COLO668 (cell line): ENCODE data around the gene NAA10.

Experiments
- DNase-seq: peaks from one replicate; lab custom pipeline; 2025; ENCODE audit not compliant: unreplicated experiment; lab: John Stamatoyannopoulos, UW

The NAA10 gene

DNA sequence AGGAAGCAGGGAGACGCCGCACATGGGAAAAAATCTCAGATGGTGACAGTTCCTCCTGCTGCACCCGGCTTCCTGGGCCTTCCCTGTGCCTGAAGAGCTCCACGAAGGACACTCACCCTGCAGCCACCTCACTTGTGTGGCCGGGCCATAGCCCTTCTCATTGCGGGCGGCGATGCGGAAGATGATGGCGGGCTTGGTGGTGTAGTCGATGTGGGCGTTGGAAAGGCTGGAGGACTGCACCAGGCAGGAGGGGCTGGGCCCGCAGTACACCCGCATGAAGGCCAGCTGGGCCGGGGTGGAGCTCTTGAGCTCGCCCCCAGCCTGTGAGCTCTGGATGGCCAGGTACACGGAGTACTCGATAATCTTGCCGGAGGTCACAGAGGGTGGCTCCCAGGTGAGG lies 15.3 kb upstream of the NAA10 start:
- no peak for DNase-seq

DNA sequence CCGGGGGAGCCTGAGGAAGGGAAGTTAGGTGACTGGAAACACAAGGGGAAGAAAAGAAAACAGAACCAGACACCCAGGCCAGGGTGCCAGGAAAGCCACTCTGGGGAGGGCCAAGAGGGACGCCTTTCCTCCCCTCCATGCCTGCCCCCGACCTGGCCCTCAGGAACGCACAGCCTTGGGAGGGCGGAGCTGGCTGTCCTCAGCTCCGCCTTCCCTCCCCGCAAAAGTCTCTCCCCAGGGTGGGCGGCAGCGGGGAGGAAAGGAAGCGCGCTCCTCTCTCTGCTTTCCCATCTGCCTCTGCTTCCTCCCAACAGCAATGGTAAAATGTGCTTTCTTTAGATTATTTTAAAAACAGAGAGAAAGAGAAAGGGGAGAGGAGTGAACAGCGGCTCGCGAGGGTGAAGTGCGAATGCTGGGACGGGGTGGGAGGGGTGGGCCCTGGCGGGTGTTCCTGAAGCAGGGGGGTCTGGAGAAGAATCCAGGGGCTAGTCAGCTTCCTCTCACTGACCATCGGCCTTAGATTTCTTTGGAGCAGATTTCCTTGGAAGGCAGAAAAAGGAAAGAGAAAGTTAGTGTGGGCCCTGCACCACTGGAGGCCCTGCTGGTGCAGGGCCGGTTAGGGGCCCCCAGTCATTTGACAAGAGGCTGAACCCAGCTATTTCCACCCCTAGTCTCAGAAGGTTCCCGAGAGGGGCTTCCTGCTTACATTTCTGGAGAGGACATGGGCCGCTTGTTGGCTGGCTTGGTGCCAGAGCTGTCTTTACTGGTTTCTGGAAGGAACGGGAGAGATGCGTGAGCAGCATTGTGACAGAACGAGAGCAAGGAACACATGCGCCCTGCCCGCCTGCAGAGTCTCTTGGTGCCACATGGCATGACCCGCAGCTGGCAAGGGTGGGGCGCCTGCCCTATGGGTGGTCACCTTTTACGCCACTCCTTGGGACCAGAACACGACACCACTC lies 14.3 kb upstream of the NAA10 start:
- no peak for DNase-seq

DNA sequence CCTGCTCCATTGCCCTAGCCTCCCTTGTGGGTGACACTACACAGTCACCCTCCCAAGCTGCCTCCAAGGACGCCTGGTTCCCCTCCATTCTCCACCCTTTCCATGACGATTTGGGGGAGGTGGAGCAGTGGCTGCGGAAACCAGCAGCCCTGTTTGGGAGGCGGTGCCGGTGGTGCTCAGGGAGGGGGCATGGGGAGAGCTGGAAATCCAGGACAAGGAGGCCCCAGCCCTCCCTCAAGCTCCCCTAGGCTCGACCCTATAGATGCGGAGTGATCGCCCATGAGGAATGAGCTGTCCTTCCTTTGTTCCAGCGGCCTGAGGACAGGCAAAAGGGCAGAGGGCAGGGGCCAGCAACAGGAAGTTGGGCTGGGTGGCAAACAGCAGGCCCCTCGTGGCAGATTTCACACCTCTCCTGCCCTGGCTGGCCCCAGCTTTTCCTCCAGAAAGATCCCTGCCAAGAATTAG lies 13.2 kb upstream of the NAA10 start:
- DNase-seq, result no peak

DNA sequence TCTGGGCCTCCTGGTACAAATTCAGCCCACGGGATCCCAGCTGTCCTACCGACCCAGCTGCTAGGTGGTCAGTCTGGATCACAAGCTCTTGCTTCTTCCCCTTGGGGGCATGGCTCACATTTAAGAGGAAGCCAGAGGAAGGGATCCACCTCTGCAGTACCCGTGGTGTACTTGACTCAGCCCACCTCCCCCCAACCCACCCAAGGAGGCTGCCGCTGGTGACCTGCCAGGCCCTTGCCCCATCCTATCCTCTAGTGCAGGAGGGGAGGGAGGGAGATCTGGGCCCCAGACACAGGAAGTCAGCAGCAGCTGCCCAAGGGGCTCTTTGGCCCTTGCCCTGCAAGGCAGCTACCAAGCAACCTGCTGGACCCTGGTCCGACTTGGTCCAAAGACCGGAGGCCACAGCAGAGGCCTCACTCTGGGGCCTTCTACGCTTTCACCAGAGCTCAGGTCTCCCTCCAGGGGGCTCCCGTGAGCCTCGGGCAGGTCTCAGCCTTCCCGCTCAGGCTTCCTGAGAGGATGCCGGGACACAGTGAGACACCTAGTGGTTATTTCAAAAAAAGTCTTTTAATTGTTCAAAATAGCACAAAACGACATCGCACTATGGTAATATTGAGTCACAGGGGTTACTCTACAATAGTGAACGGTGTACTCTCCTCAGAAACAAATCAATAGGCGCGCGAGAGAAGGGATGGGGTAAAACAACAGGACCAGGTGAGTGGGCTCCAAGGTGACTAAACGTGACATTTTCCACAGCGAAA lies 12.4 kb upstream of the NAA10 start:
- peak; percentile 83 for DNase-seq

DNA sequence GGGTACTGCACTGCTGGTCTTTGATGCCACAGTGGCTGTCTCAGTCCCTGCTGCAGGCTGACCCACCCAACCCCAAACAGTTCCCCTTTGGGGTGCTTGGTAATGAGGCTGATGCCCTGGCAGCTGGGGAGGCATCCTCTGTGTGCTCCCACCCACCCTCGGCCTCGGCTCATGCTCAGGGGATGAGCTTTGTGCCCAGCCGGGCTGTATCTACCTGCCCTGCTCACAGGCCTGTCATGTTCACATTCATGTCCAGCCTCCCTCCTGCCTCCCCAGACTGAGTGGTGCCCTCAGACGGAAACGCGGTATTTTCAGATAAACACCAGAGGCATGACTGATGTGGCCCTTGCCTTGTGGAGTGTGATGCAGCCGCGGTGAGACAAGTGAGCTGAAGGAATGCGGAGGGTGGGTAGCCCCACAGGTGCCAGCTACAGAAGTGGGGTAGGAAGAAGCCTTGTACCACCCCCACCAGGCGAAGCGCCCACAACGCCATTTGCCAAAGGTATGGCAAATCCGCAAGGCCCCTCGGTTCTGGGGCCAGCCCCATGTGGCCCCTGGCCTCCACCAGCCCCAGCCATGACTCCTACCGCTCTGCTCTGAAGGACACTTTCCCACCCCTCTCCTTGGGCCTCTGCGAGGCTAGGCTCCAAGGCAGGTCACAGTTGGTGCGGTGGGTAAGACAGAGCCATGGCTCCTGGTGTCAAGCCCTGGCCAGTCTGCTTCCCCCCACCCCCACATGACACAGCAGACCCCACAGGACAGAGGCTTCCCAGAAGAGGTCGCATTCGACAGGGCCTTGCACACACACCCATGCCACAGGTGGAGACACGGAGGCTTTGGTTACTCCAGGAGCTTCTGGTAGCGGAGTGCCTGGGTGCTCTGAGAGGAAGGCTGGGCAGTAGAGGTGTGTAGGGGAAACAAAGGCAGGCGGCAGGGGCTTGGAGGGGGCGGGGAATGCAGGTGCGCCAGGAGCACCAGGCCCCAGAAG lies 11.4 kb upstream of the NAA10 start:
- DNase-seq, result no peak

DNA sequence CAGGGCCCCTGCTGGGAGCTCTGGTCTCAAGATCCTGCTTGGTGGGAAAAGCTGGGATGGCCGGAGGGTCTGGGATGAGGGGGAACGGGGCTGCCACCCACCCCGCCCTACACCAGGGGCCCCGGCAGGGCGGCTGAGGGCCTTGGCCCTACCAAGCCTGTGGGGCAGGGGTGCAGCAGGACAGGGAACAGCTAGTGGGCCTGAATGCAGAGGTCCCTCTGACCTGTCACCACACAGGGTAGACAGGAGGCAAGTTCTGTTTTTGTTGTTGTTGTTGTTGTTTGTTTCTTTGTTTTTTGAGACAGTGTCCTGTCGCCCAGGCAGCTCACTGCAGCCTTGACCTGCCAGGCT lies 9.9 kb upstream of the NAA10 start:
- DNase-seq, result no peak

DNA sequence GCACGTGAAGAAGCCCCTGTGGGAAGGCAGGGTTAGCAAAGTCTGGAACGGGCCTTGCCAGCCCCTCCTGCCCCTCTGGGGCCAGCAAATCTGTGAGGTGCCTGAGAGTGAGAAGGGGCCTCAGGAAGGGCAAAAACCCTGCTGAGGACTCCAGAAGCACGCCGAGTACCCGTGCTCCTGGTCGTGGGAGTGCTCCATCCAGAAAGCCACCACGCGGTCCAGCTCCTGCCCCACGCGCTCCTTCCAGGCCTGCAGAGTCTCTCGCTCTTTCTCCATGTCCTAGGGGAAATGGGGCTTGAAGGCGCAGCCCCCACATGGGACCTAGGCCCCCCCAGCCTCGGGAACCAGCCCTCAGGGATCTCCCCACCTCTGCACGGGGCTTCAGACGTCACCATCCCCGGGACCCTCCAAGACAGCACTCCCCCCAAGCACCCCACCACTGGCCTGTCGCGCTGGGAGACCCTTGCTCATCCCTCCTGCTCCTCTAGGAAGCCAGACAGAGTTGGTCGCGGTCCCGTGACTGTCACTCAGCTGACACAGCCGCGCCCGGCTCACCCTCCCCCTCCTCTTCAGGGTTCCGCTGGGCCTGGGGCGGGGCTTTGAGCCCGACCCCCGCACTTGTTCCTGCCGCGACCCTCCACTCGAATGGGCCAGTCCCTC lies 9.4 kb upstream of the NAA10 start, which contains the start of gene RENBP:
TSS of gene RENBP (minus strand) at position 504 of the 660 bp plus-strand sequence. CDS start at position 471, 33 bp downstream.
- DNase-seq, result peak; percentile 35

DNA sequence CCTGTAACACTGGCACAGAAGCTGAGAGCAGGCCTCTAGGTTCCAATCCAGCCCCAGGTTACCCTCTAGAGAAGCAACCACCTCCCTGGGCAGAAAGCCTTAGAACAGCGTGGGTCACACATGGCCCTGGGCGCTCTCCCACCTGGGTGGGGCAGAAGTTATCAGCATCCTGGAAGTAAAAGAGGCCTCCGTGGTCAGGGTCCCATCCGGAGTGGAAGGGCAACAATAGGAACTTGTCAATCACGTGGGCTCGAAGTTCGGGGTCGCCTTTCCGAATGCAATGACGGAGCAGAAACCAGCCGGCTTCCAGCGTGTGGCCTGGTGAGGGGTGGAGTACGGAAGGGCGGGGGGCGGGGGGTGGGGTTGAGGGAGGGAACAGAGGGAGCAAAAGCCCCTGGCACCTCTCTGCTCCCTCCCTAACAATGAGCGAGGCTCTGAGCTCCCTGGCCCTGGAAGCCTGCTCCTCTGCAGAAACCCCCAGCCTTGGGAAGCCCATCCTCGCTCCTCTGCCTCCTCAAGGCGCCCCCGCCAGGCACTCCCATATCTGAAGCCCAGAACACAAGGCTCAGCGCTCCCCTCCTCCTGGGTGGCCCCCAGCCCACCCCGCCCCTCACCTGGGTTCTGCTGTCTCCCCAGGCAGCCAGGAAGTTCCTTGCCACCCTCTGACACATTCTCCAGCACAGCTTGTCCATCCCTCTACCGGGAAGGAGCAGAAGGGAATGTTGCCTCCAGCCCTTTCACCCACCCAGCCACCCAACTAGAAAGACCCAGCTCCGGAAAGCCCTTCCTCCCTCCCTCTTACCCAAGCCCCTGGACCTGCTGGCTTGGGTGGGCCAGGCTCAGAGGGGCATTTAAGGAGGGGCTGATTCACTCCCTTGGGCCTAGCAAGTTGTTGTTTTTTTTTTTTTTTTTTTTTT lies 6.8 kb upstream of the NAA10 start:
- DNase-seq, result no peak

DNA sequence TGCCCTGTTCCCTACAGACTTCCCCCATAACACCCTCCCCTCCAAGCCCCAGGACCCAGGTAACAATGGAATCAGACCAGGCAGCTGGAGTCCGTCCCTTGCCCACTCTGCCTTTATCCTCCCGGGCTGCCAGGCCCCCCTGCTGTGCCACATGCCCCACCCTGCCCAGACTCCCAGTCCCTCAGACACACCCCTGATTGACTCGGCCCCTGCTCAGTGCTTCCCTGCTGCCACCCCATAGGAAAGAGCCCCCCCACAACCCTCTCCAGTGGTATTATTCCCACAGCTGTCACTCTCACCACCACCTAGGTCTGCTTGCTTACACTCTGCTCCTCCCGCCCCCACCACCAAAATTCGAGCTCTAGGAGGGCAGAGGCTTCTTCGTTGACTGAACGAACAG lies 4.7 kb upstream of the NAA10 start:
- DNase-seq, result no peak

DNA sequence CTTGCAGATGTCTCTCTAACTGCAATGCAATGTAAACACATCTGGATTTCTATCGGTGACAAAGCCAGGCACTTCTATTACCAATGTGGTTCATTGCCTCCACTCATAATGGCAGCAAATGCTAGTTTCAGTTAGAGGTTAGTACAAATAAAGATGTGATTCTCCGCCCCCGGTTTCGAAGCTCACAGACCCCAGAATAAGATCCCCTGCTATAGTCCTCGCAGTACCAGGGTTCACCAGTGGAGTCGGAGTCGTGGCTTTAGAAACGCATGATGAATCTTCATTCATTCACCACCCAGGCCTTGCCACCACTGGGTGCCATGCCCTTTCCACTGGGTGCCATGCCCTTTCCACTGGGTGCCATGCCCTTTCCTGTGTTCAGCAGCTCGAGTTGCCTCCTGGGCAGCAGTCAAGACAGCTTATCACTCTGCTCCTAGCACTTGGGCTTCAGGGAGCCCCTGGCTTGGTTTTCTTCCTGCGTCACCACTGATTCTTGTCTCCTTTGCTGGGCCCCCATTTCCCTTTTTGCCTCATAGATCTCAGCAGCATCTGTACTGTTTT lies 3.5 kb upstream of the NAA10 start:
- no peak for DNase-seq

DNA sequence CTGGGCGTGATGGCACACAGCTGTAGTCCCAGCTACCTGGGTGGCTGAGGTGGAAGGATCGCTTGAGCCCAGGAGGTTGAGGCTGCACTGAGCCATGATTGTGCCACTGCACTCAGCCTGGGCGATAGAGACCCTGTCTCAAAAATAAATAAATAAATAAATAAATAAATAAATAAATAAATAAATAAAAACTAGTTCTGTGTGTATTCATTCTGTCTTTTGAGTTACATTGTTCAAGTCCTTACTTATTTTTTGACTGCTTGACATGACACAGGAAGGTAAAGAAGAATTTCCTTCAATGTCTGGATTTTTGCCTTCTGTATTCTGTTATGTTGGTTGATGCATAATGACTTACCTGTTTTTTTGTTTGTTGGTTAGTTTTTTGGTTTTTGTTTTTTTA lies 2.2 kb upstream of the NAA10 start:
- DNase-seq, result no peak

DNA sequence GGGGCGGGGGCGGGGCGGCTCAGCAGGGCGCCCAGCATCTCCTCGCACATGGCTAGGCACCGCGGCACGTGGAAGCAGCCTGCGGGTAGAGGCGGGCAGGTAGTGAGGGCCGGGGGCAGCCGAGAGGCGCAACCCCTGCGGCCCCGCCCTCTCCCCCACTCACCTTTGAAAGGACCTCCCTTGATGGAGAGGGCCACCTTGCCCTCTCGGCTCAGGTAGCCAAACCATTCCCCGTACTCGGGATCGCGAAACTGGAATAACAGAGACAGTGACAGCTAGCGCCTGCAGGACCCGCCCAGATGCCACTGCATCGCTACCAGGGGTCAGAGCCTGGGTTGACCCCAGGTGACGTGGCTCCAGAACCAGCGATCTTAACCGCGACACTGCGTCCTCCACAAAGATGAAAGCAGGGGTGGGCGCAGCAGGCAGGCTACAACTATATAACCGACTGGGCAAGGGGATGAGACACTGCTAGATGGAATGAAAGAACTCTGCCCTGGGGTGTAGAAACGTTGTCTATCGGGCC lies 552 bp upstream of the NAA10 start:
- no peak for DNase-seq

DNA sequence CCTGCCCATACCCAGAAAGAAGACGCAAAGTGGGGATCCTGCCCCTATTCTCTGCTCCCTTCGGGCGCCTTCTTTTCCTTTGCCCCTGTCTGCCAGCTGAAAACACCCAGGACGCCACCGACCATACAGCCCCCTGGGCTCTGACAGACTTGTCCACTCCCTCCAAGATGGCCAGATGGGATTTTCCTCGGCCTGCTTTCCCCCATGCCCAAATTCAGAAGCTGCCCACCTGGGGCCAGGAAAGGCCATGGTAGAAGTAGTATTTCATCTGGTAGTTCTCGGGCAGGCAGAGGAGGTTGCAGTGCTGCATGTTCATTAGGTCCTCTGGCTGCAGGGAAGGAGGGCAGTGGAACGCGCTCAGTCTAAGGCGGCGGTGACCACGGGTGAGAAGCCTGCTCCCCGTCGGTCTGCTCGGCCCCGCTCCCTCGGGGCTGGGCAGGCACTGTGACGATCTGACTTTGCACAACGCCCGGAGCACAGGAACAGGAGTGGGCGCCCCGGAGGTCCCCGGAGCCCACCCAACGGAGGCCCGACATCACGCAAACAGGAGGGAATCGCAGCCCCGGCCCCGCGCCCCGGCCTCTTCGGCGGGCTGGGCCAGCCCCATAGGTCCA lies 582 bp downstream of the NAA10 start:
- DNase-seq, result peak; percentile 32

DNA sequence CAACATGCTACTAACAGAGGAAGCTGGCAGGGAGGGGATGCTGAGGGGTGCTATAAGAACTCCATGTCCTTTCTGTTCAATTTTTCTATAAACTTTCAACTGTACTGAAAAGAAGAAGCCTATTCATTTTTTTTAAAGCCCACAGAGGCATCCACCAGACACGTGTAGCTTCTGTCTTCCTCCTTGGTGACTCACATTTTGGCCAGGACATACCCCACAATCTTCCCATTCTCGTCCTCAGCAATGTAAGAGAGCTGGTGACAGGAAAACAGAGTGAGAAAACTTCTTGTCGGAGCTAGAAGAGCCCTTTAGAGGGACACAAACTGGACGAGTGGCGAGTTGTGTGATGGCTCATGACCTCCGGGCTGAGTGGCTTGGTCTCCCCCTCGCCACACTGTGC lies 1.1 kb downstream of the NAA10 start:
- DNase-seq, result no peak

DNA sequence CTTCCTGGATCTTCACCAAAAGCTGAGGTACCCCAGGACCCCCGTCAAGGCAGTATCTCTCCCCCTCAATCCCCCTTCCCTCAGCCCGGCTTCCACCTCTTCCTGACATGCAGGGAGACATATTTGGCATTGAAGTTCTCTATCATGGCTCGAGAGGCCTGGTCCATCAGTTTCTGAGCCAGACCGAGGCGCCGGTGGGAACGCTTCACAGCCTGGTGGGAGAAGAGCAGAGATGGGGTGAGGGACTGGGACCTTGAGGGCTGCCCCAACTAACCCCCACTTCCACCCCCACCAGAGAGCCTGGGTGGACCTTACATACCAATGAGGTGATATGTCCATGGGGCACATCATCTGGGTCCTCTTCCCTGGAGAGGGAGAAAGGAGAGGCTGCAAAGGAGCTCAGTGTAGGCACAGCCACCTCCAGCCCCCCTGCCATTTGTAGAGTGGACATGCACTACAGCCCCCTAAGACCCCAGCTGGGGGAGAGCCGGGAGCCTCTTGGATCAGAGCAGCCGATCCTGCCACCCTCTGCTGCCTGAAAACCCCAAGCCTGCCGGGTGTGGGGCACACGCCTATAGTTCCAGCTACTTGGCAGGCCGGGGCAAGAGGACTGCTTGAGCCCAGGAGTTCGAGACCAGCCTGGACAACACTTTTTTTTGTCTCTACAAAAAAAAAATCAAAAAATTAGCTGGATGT lies 2.5 kb downstream of the NAA10 start:
- no peak for DNase-seq

DNA sequence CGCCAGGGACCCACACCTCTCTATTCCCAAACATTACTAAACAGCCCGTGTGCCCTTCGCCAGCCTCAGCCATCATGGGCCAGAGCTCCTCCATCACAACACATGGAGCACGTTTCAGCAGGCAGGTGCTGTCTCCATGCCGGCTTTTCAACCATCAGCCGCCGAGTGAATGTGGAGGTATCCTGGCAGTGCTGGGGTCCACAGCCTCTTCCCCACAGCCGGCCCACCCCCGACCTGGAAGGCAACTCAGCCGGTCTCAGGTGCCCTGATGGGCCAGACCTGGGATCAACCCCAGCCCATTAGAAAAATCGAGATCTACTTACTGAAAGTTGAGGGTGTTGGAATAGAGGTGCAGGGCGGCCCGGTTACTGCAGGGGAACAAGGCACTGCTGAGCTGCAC lies 3.1 kb downstream of the NAA10 start:
- no peak for DNase-seq

DNA sequence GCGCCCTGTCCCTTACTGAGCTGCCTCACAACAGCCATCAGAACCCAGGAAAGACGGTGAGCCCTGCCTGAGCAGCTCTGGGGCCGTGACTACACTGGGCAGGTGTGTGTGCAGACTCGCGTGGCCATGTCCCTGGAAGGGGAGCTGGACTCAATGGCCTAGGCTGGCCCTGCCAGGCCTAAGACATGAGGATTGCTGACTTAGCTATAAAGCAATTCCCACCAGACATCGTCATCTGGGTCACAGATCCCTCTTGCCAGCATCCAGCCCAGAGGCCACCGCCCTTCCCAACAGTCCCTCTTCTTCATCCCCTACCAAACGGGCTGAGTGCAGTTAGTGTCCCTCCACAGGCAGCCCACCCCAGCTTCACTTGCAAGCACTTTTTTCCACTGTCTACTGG lies 3.7 kb downstream of the NAA10 start:
- no peak for DNase-seq
